Esophagus muscularis mucosa (tissue), 3 donors: ENCODE data around the gene HSD3B1.

ENCODE experiments used
- CTCF ChIP-seq, 3 experiments: fragments of 200-600 bp in 2 of 3; fragments of 450-650 bp in 1 of 3; sonication (generic) in 2 of 3; IDR thresholded peaks; one replicate each; pipeline ENCODE4 v1.5.1; 2017 to 2019; ENCODE audit warnings: antibody characterized with exemption in 3 of 3, mild to moderate bottlenecking in 2 of 3, moderate library complexity in 1 of 3
- POLR2AphosphoS5 ChIP-seq, 2 donors: sonication (generic); formaldehyde crosslinking; IDR thresholded peaks; one replicate each; pipeline ENCODE4 v1.6.1; 2017; ENCODE audit warnings: antibody characterized with exemption in 2 of 2

GRCh38 chr1:119531606-119532323, 24.8 kb downstream of the HSD3B1 start:
- no peak for TF ChIP-seq CTCF (IDR thresholded peaks at IDR 0.05)
- no peak for TF ChIP-seq POLR2AphosphoS5 (IDR thresholded peaks at IDR 0.05)
